ENCODE measurements around the gene RDH5. TPM values are rescaled to one million over a fixed set of nuclear protein-coding genes. Genes with fewer than 3 reads are reported as not detected.

The RDH5 gene
- total RNA-seq, 1 donor from 2014 or later, result 4.4 TPM

DNA sequence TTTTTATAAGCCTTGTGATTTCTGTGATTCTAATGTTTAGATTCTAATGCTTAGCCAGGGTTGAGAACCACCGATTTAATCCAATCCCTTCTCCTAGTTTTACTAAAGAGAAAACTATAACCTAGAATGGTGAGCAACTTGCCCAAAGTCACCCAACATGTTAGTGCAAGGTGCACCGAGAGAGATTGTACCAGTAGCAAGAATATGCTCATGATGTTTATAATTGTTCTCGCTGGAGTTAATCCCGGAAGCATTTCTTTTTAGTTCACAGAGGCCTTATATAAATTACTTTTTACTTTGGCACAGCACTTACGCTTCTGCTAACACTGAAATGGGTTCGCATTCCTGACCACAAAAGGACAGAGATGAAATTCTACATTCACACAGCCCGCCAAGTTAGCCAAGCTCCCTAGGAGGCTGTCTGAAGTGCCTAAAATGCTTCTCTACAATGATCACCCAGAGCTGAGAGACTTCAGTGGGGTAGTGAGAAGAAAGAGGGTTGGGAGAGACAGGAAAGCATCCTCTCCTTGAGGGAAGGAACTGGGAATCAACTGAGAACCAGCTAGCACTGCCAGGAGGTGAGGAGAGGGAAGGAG, 4.9 kb upstream of the RDH5 start:
- H3K27me3 Mint-ChIP-seq (ENCODE audit: unreplicated experiment), result peaks cover 27% of the 10 kb centered on the region
- H3K27ac Mint-ChIP-seq (ENCODE audit: unreplicated experiment), result peak overlapping the region; percentile 96
- H3K4me3 Mint-ChIP-seq (ENCODE audit: unreplicated experiment), result peak overlapping the region; percentile 94
- peaks cover 29% of the 10 kb centered on the region for H3K4me1 Mint-ChIP-seq (ENCODE audit: unreplicated experiment)
- H3K36me3 Mint-ChIP-seq (ENCODE audit: low read depth, unreplicated experiment), result peaks cover 9% of the 10 kb centered on the region
- no peak for DNase-seq (ENCODE audit: low spot score)
- H3K9me3 Mint-ChIP-seq (ENCODE audit: unreplicated experiment), result no peaks in the 10 kb centered on the region
- no peak for TF ChIP-seq CTCF (IDR thresholded peaks at IDR 0.05; ENCODE audit: unreplicated experiment)

DNA sequence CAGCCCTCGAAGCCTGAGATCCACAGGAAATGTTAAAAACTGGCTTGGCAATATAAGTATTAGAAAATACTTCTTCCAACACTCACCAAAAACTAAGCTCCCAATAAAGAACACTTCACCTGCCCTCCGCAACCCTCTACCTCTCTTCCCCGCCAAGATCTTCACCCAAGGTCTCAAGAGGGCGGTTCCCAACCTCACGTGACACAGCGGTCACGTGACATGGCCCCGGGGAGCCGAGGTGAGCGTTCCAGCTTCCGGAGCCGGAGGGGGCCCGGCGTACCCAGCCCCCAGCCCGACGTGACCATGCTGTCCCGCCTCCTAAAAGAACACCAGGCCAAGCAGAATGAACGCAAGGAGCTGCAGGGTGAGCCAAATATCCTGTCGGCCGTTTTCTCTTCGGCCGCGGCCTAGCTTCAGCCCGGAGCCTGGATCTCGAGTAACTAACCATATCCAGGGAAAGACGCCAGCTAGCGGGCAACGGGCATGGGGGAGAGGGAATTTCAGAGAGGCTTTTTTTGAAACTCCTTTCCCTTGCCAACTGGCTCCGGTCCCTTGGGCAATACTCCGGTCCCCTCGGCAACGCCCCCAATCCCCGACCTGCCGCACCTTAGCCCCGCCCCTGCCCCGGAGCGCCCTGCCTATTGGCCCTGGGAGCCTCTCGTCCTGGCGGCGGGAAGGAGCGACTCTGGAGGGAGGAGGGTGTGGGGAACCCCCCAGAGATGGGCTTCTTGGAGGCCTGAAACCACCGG, 4.2 kb upstream of the RDH5 start, which contains the start of gene BLOC1S1:
BLOC1S1 (plus strand) TSS at position 214 of the 749 bp plus-strand sequence; CDS start at position 220, 6 bp downstream.
- peak; percentile 89 for DNase-seq (ENCODE audit: low spot score)
- TF ChIP-seq CTCF (IDR thresholded peaks at IDR 0.05; ENCODE audit: unreplicated experiment), result no peak
- Mint-ChIP-seq H3K27ac (ENCODE audit: unreplicated experiment) (peak within 1 kb of the TSS; percentile 96), H3K4me1 (ENCODE audit: unreplicated experiment) (peaks cover 29% of the 10 kb centered on the region), H3K9me3 (ENCODE audit: unreplicated experiment) (no peaks in the 10 kb centered on the region), H3K27me3 (ENCODE audit: unreplicated experiment) (peaks cover 27% of the 10 kb centered on the region), H3K4me3 (ENCODE audit: unreplicated experiment) (peak within 1 kb of the TSS; percentile 94), H3K36me3 (ENCODE audit: low read depth, unreplicated experiment) (peaks cover 9% of the 10 kb centered on the region)

GRCh38 chr12:55716582-55716957, 3.6 kb upstream of the RDH5 start:
- H3K4me3 Mint-ChIP-seq (ENCODE audit: unreplicated experiment), result peak overlapping the region; percentile 94
- TF ChIP-seq CTCF (IDR thresholded peaks at IDR 0.05; ENCODE audit: unreplicated experiment), result no peak
- H3K4me1 Mint-ChIP-seq (ENCODE audit: unreplicated experiment), result peaks cover 29% of the 10 kb centered on the region
- peak overlapping the region; percentile 84 for H3K27ac Mint-ChIP-seq (ENCODE audit: unreplicated experiment)
- no peak for DNase-seq (ENCODE audit: low spot score)
- peaks cover 27% of the 10 kb centered on the region for H3K27me3 Mint-ChIP-seq (ENCODE audit: unreplicated experiment)
- no peaks in the 10 kb centered on the region for H3K9me3 Mint-ChIP-seq (ENCODE audit: unreplicated experiment)
- H3K36me3 Mint-ChIP-seq (ENCODE audit: low read depth, unreplicated experiment), result peaks cover 9% of the 10 kb centered on the region

GRCh38 chr12:55717011-55718007, 2.9 kb upstream of the RDH5 start:
- peaks cover 27% of the 10 kb centered on the region for H3K27me3 Mint-ChIP-seq (ENCODE audit: unreplicated experiment)
- TF ChIP-seq CTCF (IDR thresholded peaks at IDR 0.05; ENCODE audit: unreplicated experiment), result no peak
- peak overlapping the region; percentile 84 for H3K27ac Mint-ChIP-seq (ENCODE audit: unreplicated experiment)

More at GRCh38 chr12:55717011-55718007, 2.9 kb upstream of the RDH5 start:
- Mint-ChIP-seq H3K4me3 (ENCODE audit: unreplicated experiment) (peak overlapping the region; percentile 94), H3K4me1 (ENCODE audit: unreplicated experiment) (peaks cover 29% of the 10 kb centered on the region), H3K36me3 (ENCODE audit: low read depth, unreplicated experiment) (peaks cover 9% of the 10 kb centered on the region), H3K9me3 (ENCODE audit: unreplicated experiment) (no peaks in the 10 kb centered on the region)
- no peak for DNase-seq (ENCODE audit: low spot score)
